Liver (tissue), 9 donors: ENCODE measurements around the gene SREBF2. TPM values are rescaled to one million over a fixed set of nuclear protein-coding genes. Genes with fewer than 3 reads are reported as not detected.

Experiments
- DNase-seq: peaks from one replicate; pipeline ENCODE4 v3.0.0-alpha.2; 2017; ENCODE audit warnings: low spot score
- H3K27ac ChIP-seq, 2 donors: one replicate each; pipeline ENCODE4 v1.7.0; 2013; ENCODE audit warnings: inconsistent platforms in 2 of 2, low read length in 2 of 2, control low read depth in 1 of 2, low read depth in 1 of 2, mild to moderate bottlenecking in 1 of 2
- H3K27me3 ChIP-seq, 4 donors: one replicate each; pipeline versions ENCODE4 v1.6.1 to v1.7.0; 2013; ENCODE audit warnings: low read length in 3 of 4, inconsistent platforms in 1 of 4, mild to moderate bottlenecking in 1 of 4, moderate library complexity in 1 of 4; ENCODE audit not compliant: control insufficient read depth in 4 of 4, insufficient read depth in 4 of 4
- H3K36me3 ChIP-seq, 4 donors: one replicate each; pipeline versions ENCODE4 v1.6.1 to v1.7.0; 2013; ENCODE audit warnings: low read length in 3 of 4, mild to moderate bottlenecking in 3 of 4, low read depth in 1 of 4, moderate library complexity in 1 of 4; ENCODE audit not compliant: control insufficient read depth in 4 of 4, insufficient read depth in 3 of 4
- H3K4me1 ChIP-seq, 4 donors: one replicate each; pipeline versions ENCODE4 v1.6.1 to v1.7.0; 2013; ENCODE audit warnings: low read length in 3 of 4, mild to moderate bottlenecking in 3 of 4, moderate library complexity in 1 of 4; ENCODE audit not compliant: control insufficient read depth in 4 of 4, insufficient read depth in 4 of 4
- H3K4me3 ChIP-seq, 3 donors: one replicate each; pipeline versions ENCODE4 v1.6.1 to v1.7.0; 2013; ENCODE audit warnings: low read length in 3 of 3, control low read depth in 1 of 3, low read depth in 1 of 3, mild to moderate bottlenecking in 1 of 3
- H3K9ac ChIP-seq, 2 donors: one replicate each; pipeline ENCODE4 v1.7.0; 2013; ENCODE audit warnings: low read length in 2 of 2, mild to moderate bottlenecking in 2 of 2, moderate library complexity in 2 of 2, control low read depth in 1 of 2, low read depth in 1 of 2
- H3K9me3 ChIP-seq, 4 donors: one replicate each; pipeline versions ENCODE4 v1.6.1 to v1.7.0; 2013; ENCODE audit warnings: low read length in 3 of 4; ENCODE audit not compliant: control insufficient read depth in 4 of 4
- ATF3 ChIP-seq: IDR thresholded peaks from 2 replicates; pipeline ENCODE4 v1.6.1; 2016; ENCODE audit warnings: antibody characterized with exemption
- EGR1 ChIP-seq, 2 donors: IDR thresholded peaks; 2 replicates each; pipeline ENCODE4 v1.6.1; 2016 to 2018; ENCODE audit warnings: antibody characterized with exemption in 2 of 2, low read depth in 2 of 2
- FOXA1 ChIP-seq: IDR thresholded peaks from 2 replicates; pipeline ENCODE4 v1.6.1; 2016; ENCODE audit warnings: antibody characterized with exemption
- FOXA2 ChIP-seq: IDR thresholded peaks from 2 replicates; pipeline ENCODE4 v1.6.1; 2016; ENCODE audit warnings: antibody characterized with exemption
- GABPA ChIP-seq, 2 donors: IDR thresholded peaks in 1 of 2; conservative IDR thresholded peaks in 1 of 2; 2 replicates each; pipeline ENCODE4 v1.6.1; 2016; ENCODE audit warnings: antibody characterized with exemption in 2 of 2, mild to moderate bottlenecking in 1 of 2, moderate library complexity in 1 of 2
- HNF4A ChIP-seq, 2 donors: conservative IDR thresholded peaks; 2 replicates each; pipeline ENCODE4 v1.6.1; 2016; ENCODE audit warnings: antibody characterized with exemption in 2 of 2, mild to moderate bottlenecking in 2 of 2
- HNF4G ChIP-seq: IDR thresholded peaks from 2 replicates; pipeline ENCODE4 v1.6.1; 2016; ENCODE audit warnings: antibody characterized with exemption
- RAD21 ChIP-seq, 2 donors: IDR thresholded peaks; 2 replicates each; pipeline ENCODE4 v1.6.1; 2016; ENCODE audit warnings: antibody characterized with exemption in 2 of 2, mild to moderate bottlenecking in 2 of 2
- RXRA ChIP-seq, 2 donors: IDR thresholded peaks; 2 replicates each; pipeline ENCODE4 v1.6.1; 2017 to 2018; ENCODE audit warnings: antibody characterized with exemption in 2 of 2, mild to moderate bottlenecking in 1 of 2
- SP1 ChIP-seq: IDR thresholded peaks from 2 replicates; pipeline ENCODE4 v1.6.1; 2018; ENCODE audit warnings: antibody characterized with exemption, mild to moderate bottlenecking
- TAF1 ChIP-seq: conservative IDR thresholded peaks from 2 replicates; pipeline ENCODE4 v1.6.1; 2016; ENCODE audit warnings: antibody characterized with exemption, mild to moderate bottlenecking
- YY1 ChIP-seq: IDR thresholded peaks from 2 replicates; pipeline ENCODE4 v1.6.1; 2016; ENCODE audit warnings: antibody characterized with exemption, mild to moderate bottlenecking
- ZBTB33 ChIP-seq: IDR thresholded peaks from 2 replicates; pipeline ENCODE4 v1.6.1; 2016; ENCODE audit warnings: antibody characterized with exemption
- WGBS: extraction: QIAGEN DNeasy Blood & Tissue Kit; methylation state at CpG from one replicate; pipeline ENCODE4 v1.1.7; 2013; 5-methylcytosine and 5-hydroxymethylcytosine counted together
- polyA plus RNA-seq, 2 donors: library from polyadenylated mRNA; stranded (reverse) in 1 of 2; unstranded in 1 of 2; fragments of 200-250 nt in 1 of 2; fragments of >200 nt in 1 of 2; fragmentation: Nextera tagmentation in 1 of 2; extraction: Ambion mirVana in 1 of 2; gene quantifications; one replicate each; pipeline versions ENCODE4 v1.2.1 to v1.2.3, GENCODE V29; 2013 to 2015
- total RNA-seq, 2 donors: library from RNA; depleted of rRNA; stranded (reverse); fragments of >200 nt; gene quantifications; one replicate each; pipeline ENCODE4 v1.2.3, GENCODE V29; 2014
- TF ChIP-seq, protein P1 (sequence below): IDR thresholded peaks from 2 replicates; pipeline ENCODE4 v1.6.1; 2016; ENCODE audit warnings: antibody characterized with exemption
- donor health status: healthy.
- donor health status: healthy.
- donor health status: healthy.
- donor health status: healthy.
- donor health status: healthy.

SREBF2 gene
- total and polyA plus RNA-seq, 4 donors, result 18.3 to 69.6 (median 57.3) TPM

GRCh38 chr22:41875531-41876270 lies 42.8 kb downstream of the SREBF2 start (continued):
- TF ChIP-seq EGR1 (IDR thresholded peaks at IDR 0.05; ENCODE audit: low read depth in 2 of 2) (no peak), SP1 (no peak), RXRA (IDR thresholded peaks at IDR 0.05) (no peak), ZBTB33 (no peak)
- TF ChIP-seq, protein P1, sequence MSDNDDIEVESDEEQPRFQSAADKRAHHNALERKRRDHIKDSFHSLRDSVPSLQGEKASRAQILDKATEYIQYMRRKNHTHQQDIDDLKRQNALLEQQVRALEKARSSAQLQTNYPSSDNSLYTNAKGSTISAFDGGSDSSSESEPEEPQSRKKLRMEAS, result no peak

DNA sequence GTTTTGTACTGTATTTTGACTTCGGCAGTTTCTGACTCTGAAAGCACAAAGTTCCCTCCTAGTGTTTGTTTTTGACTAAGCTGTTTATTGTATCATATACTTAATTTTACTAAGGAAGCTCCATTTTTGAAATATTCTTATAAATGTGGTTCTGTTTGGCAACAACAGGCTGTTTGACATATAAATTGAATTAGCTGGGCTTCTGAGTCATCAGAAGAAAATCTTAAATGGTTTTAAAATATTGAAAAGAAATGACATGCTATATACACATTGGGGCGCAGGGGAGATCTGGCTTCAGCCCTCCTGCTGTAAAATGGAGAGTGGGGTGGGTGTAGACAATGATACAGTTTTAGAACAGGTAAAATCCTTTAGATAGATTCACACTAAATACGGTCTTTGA lies 43.4 kb downstream of the SREBF2 start:
- Histone ChIP-seq H3K9me3 (no peaks in the 10 kb centered on the region), H3K4me1 (peaks cover 0 to 5% (median 0%) of the 10 kb centered on the region in 4 donors), H3K27ac (no peak overlapping the region), H3K36me3 (peaks cover 11 to 79% (median 53%) of the 10 kb centered on the region in 4 donors), H3K4me3 (no peak overlapping the region), H3K9ac (no peak overlapping the region), H3K27me3 (no peaks in the 10 kb centered on the region)
- DNase-seq, result no peak
- TF ChIP-seq FOXA1, result no peak
- WGBS, result 80% methylated on average over 3 of the region's 3 CpGs

- H3K27me3 ChIP-seq, result no peaks in the 10 kb centered on the region
- TF ChIP-seq ATF3 (no peak), HNF4G (no peak), HNF4A (conservative IDR thresholded peaks at IDR 0.05) (no peak), ZBTB33 (no peak), SP1 (no peak), EGR1 (IDR thresholded peaks at IDR 0.05; ENCODE audit: low read depth in 2 of 2) (no peak), RAD21 (IDR thresholded peaks at IDR 0.05) (no peak)
- no peak overlapping the region for H3K9ac ChIP-seq
- no peak overlapping the region for H3K4me3 ChIP-seq
- H3K36me3 ChIP-seq, result peaks cover 11 to 79% (median 55%) of the 10 kb centered on the region in 4 donors
- no peaks in the 10 kb centered on the region for H3K9me3 ChIP-seq
- peaks cover 0 to 5% (median 0%) of the 10 kb centered on the region in 4 donors for H3K4me1 ChIP-seq
- no peak for DNase-seq
- H3K27ac ChIP-seq, result no peak overlapping the region
These were observed 43.8 kb downstream of the SREBF2 start for GRCh38 chr22:41876675-41877074.

DNA sequence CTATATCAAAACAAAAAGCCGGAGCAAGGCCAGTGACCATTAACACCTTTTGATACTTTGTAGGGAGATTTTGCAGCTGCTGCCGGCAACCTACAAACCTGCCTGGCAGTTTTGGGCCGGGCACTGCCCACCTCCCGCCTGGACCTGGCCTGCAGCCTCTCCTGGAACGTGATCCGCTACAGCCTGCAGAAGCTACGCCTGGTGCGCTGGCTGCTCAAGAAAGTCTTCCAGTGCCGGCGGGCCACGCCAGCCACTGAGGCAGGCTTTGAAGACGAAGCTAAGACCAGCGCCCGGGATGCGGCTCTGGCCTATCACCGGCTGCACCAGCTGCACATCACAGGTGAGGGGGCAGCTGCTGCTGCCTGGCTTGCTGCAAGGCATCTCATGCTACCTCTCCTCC lies 47.7 kb downstream of the SREBF2 start:
- H3K9me3 ChIP-seq, result no peaks in the 10 kb centered on the region
- peaks cover 22 to 90% (median 66%) of the 10 kb centered on the region in 4 donors for H3K36me3 ChIP-seq
- H3K4me1 ChIP-seq, result no peaks in the 10 kb centered on the region
- WGBS, result 97% methylated on average over 16 of the region's 16 CpGs
- DNase-seq, result no peak
- H3K27me3 ChIP-seq, result no peaks in the 10 kb centered on the region
- no peak overlapping the region for H3K4me3 ChIP-seq
- no peak overlapping the region for H3K27ac ChIP-seq
- no peak overlapping the region for H3K9ac ChIP-seq
- TF ChIP-seq HNF4G (no peak), YY1 (no peak), SP1 (no peak), ZBTB33 (no peak), RXRA (IDR thresholded peaks at IDR 0.05) (no peak), EGR1 (IDR thresholded peaks at IDR 0.05; ENCODE audit: low read depth in 2 of 2) (no peak), TAF1 (no peak), FOXA2 (no peak), GABPA (IDR thresholded peaks at IDR 0.05 in 1 of 2, conservative IDR thresholded peaks at IDR 0.05 in 1 of 2) (no peak), RAD21 (IDR thresholded peaks at IDR 0.05) (no peak)
- TF ChIP-seq, protein P1, result no peak
